GM23248 (cell line): ENCODE data around the gene MYZAP. TPM values are rescaled to one million over a fixed set of nuclear protein-coding genes. Genes with fewer than 3 reads are reported as not detected.

Experiments used
- DNase-seq: peaks from one replicate; pipeline ENCODE4 v3.0.0-alpha.2; 2015
- H2AFZ ChIP-seq: fragments of 200-600 bp; sonication (generic); 2 replicates; pipeline ENCODE4 v1.6.1; 2016; ENCODE audit warnings: antibody characterized with exemption
- H3F3A ChIP-seq: fragments of 200-600 bp; sonication (generic); 2 replicates; pipeline ENCODE4 v1.6.1; 2016; ENCODE audit warnings: mild to moderate bottlenecking, antibody characterized with exemption, mixed run types; ENCODE audit not compliant: insufficient read depth
- H3K27ac ChIP-seq: fragments of 200-600 bp; sonication (generic); 2 replicates; pipeline ENCODE4 v1.5.1; 2016; ENCODE audit warnings: mild to moderate bottlenecking
- H3K27me3 ChIP-seq: fragments of 200-600 bp; sonication (generic); replicated peaks from 2 replicates; pipeline ENCODE4 v1.6.1; 2016; ENCODE audit warnings: mild to moderate bottlenecking; ENCODE audit not compliant: insufficient read depth
- H3K36me3 ChIP-seq: fragments of 200-600 bp; sonication (generic); 2 replicates; pipeline ENCODE4 v1.6.1; 2016; ENCODE audit warnings: low read depth, mild to moderate bottlenecking
- H3K4me1 ChIP-seq: fragments of 200-600 bp; sonication (generic); 2 replicates; pipeline ENCODE4 v1.6.1; 2016; ENCODE audit warnings: mild to moderate bottlenecking; ENCODE audit not compliant: insufficient read depth
- H3K4me2 ChIP-seq: fragments of 200-600 bp; sonication (generic); one replicate; pipeline ENCODE4 v1.6.1; 2016; ENCODE audit warnings: mild to moderate bottlenecking; ENCODE audit not compliant: unreplicated experiment
- H3K4me3 ChIP-seq: fragments of 200-600 bp; sonication (generic); 2 replicates; pipeline ENCODE4 v1.5.1; 2016; ENCODE audit warnings: mild to moderate bottlenecking
- H3K79me2 ChIP-seq: fragments of 200-600 bp; sonication (generic); 2 replicates; pipeline ENCODE4 v1.6.1; 2016; ENCODE audit warnings: mild to moderate bottlenecking; ENCODE audit not compliant: insufficient read depth
- H3K9ac ChIP-seq: fragments of 200-600 bp; sonication (generic); 2 replicates; pipeline ENCODE4 v1.6.1; 2016; ENCODE audit warnings: mild to moderate bottlenecking
- H3K9me2 ChIP-seq: fragments of 200-600 bp; sonication (generic); 2 replicates; pipeline ENCODE4 v1.6.1; 2016; ENCODE audit warnings: mixed run types, mild to moderate bottlenecking, moderate library complexity; ENCODE audit not compliant: insufficient read depth
- H3K9me3 ChIP-seq: fragments of 200-600 bp; sonication (generic); one replicate; pipeline ENCODE4 v1.6.1; 2017; ENCODE audit warnings: low read depth
- H4K20me1 ChIP-seq: fragments of 200-600 bp; sonication (generic); 2 replicates; pipeline ENCODE4 v1.6.0; 2016; ENCODE audit not compliant: insufficient read depth
- EZH2 ChIP-seq: fragments of 200-600 bp; sonication (generic); IDR thresholded peaks from 2 replicates; pipeline ENCODE4 v1.6.1; 2018; ENCODE audit warnings: antibody characterized with exemption, mild to moderate bottlenecking; ENCODE audit not compliant: insufficient read depth, poor library complexity, severe bottlenecking
- EZH2phosphoT487 ChIP-seq: fragments of 200-600 bp; sonication (generic); IDR thresholded peaks from 2 replicates; pipeline ENCODE4 v1.6.1; 2018; ENCODE audit warnings: antibody characterized with exemption, moderate library complexity, mild to moderate bottlenecking, low read depth; ENCODE audit not compliant: insufficient read depth
- WGBS, 2 experiments: methylation state at CpG; one replicate each; pipeline ENCODE4 v1.1.6; 2015 to 2017; ENCODE audit warnings: low lambda C conversion rate in 2 of 2, low coverage in 1 of 2; ENCODE audit errors: missing lambda C conversion rate in 2 of 2; 5-methylcytosine and 5-hydroxymethylcytosine counted together
- in situ Hi-C: fragments of 300-500 bp; cut with MboI; formaldehyde crosslinking; loops from 2 replicates; pipeline ENCODE4 v1.15.0; 2020
- polyA plus RNA-seq: library from polyadenylated mRNA; unstranded; fragments of >200 nt; fragmentation: Nextera tagmentation; extraction: Ambion mirVana; gene quantifications from 2 replicates; pipeline ENCODE4 v1.2.1, GENCODE V29; 2016
- total RNA-seq: library from RNA; depleted of rRNA; stranded (reverse); fragments of >200 nt; shearing (Covaris generic); gene quantifications from 2 replicates; pipeline ENCODE4 v1.2.3, GENCODE V29; 2014

Gene MYZAP
- total and polyA plus RNA-seq, 2 experiments from 2014 or later, result 0.11 TPM; not detected in 1

GRCh38 chr15:57662091-57662744, 70.5 kb downstream of the MYZAP start:
- Histone ChIP-seq H4K20me1 (no peaks in the 10 kb centered on the region), H3K36me3 (no peaks in the 10 kb centered on the region), H3K9ac (no peak overlapping the region), H3K4me3 (no peak overlapping the region), H3K27ac (no peak overlapping the region), H3K4me2 (no peak overlapping the region), H3K9me3 (no peaks in the 10 kb centered on the region), H3F3A (no peaks in the 10 kb centered on the region; the same call in 1 of the 2 replicates), H3K27me3 (no peaks in the 10 kb centered on the region), H3K79me2 (no peaks in the 10 kb centered on the region), H3K9me2 (no peaks in the 10 kb centered on the region), H3K4me1 (peaks cover 19% of the 10 kb centered on the region), H2AFZ (no peak overlapping the region)
- no peak for TF ChIP-seq EZH2phosphoT487
- TF ChIP-seq EZH2, result no peak
- in situ Hi-C loops, result no loop called here
- WGBS, 2 experiments, result 91 to 92% methylated on average over 3 of the region's 3 CpGs
- no peak for DNase-seq

GRCh38 chr15:57662802-57663201, 71.1 kb downstream of the MYZAP start:
- no peak overlapping the region for H3K27ac ChIP-seq
- no peak overlapping the region for H3K4me3 ChIP-seq
- H3K4me1 ChIP-seq, result peaks cover 25% of the 10 kb centered on the region
- TF ChIP-seq EZH2, result no peak
- no peak for TF ChIP-seq EZH2phosphoT487
- no peaks in the 10 kb centered on the region for H3K79me2 ChIP-seq
- no peak overlapping the region for H3K4me2 ChIP-seq
- in situ Hi-C loops, result no loop called here
- no peaks in the 10 kb centered on the region for H3K9me3 ChIP-seq
- H3K9ac ChIP-seq, result no peak overlapping the region
- DNase-seq, result no peak
- no peaks in the 10 kb centered on the region for H4K20me1 ChIP-seq
- no peaks in the 10 kb centered on the region for H3K9me2 ChIP-seq
- no peaks in the 10 kb centered on the region for H3K36me3 ChIP-seq
- H3K27me3 ChIP-seq, result no peaks in the 10 kb centered on the region
- H2AFZ ChIP-seq, result no peak overlapping the region
- no peaks in the 10 kb centered on the region; the same call in 1 of the 2 replicates for H3F3A ChIP-seq
- 92 to 100% methylated on average over 1 of the region's 1 CpG for WGBS, 2 experiments

GRCh38 chr15:57663262-57663661, 71.6 kb downstream of the MYZAP start:
- Histone ChIP-seq H3K4me1 (peaks cover 29% of the 10 kb centered on the region), H3K27ac (no peak overlapping the region), H4K20me1 (no peaks in the 10 kb centered on the region), H3K36me3 (no peaks in the 10 kb centered on the region), H2AFZ (no peak overlapping the region), H3K9me2 (no peaks in the 10 kb centered on the region), H3K4me3 (no peak overlapping the region), H3K9ac (no peak overlapping the region), H3K27me3 (no peaks in the 10 kb centered on the region), H3F3A (no peaks in the 10 kb centered on the region; the same call in 1 of the 2 replicates), H3K79me2 (no peaks in the 10 kb centered on the region), H3K9me3 (no peaks in the 10 kb centered on the region), H3K4me2 (no peak overlapping the region)
- no peak for DNase-seq
- in situ Hi-C loops, result no loop called here
- WGBS, 2 experiments, result 92 to 98% methylated on average over 2 of the region's 2 CpGs
- TF ChIP-seq EZH2 (no peak), EZH2phosphoT487 (no peak)

GRCh38 chr15:57665194-57665593, 73.5 kb downstream of the MYZAP start:
- in situ Hi-C loops, result no loop called here
- 69 to 78% methylated on average over 2 of the region's 2 CpGs for WGBS, 2 experiments
- no peaks in the 10 kb centered on the region for H3K9me2 ChIP-seq

More at GRCh38 chr15:57665194-57665593, 73.5 kb downstream of the MYZAP start:
- Histone ChIP-seq H3K79me2 (no peaks in the 10 kb centered on the region), H3K27ac (no peak overlapping the region), H3K4me3 (no peak overlapping the region), H3K27me3 (no peaks in the 10 kb centered on the region), H2AFZ (no peak overlapping the region), H3K36me3 (no peaks in the 10 kb centered on the region), H3K4me1 (peaks cover 30% of the 10 kb centered on the region), H3K4me2 (no peak overlapping the region), H3K9ac (no peak overlapping the region), H4K20me1 (no peaks in the 10 kb centered on the region), H3F3A (no peaks in the 10 kb centered on the region; the same call in 1 of the 2 replicates), H3K9me3 (no peaks in the 10 kb centered on the region)
- no peak for TF ChIP-seq EZH2
- no peak for TF ChIP-seq EZH2phosphoT487
- DNase-seq, result no peak
